Stomach (tissue), 9 donors: Measurements from ENCODE around the gene INPP5A. TPM values are rescaled to one million over a fixed set of nuclear protein-coding genes. Genes with fewer than 3 reads are reported as not detected.

Source experiments
- DNase-seq, 2 donors: peaks; one replicate each; pipeline versions ENCODE4 v3.0.0 to v3.0.0-alpha.2; 2013 to 2019
- H3K27ac ChIP-seq, 5 donors: fragments of 200-600 bp in 4 of 5; sonication (generic) in 4 of 5; one replicate each; pipeline ENCODE4 v1.5.1; 2013 to 2019; ENCODE audit warnings: mild to moderate bottlenecking in 1 of 5, moderate library complexity in 1 of 5
- H3K27me3 ChIP-seq, 3 donors: fragments of 200-600 bp; sonication (generic); one replicate each; pipeline ENCODE4 v1.5.1; 2017 to 2019; ENCODE audit warnings: mixed run types in 1 of 3
- H3K36me3 ChIP-seq, 4 donors: fragments of 200-600 bp; sonication (generic); 1 replicate in 3 of 4; 2 replicates in 1 of 4; pipeline ENCODE4 v1.5.1; 2016 to 2019
- H3K4me1 ChIP-seq, 4 donors: fragments of 200-600 bp; sonication (generic); one replicate each; pipeline ENCODE4 v1.5.1; 2016 to 2019
- H3K4me3 ChIP-seq, 4 donors: fragments of 200-600 bp; sonication (generic) in 3 of 4; one replicate each; pipeline ENCODE4 v1.5.1; 2016 to 2019; ENCODE audit warnings: mild to moderate bottlenecking in 1 of 4
- H3K9me3 ChIP-seq, 4 donors: fragments of 200-600 bp; sonication (generic); one replicate each; pipeline ENCODE4 v1.5.1; 2016 to 2019
- EP300 ChIP-seq: sonication (generic); formaldehyde crosslinking; IDR thresholded peaks from one replicate; pipeline ENCODE4 v1.6.1; 2017; ENCODE audit warnings: antibody characterized with exemption
- POLR2A ChIP-seq, 4 donors: fragments of 450-650 bp; IDR thresholded peaks; one replicate each; pipeline ENCODE4 v1.6.1; 2016; ENCODE audit warnings: antibody characterized with exemption in 4 of 4, control low read depth in 2 of 4, mild to moderate bottlenecking in 1 of 4, moderate library complexity in 1 of 4
- POLR2AphosphoS5 ChIP-seq, 3 donors: sonication (generic); formaldehyde crosslinking; IDR thresholded peaks; one replicate each; pipeline ENCODE4 v1.6.1; 2016; ENCODE audit warnings: antibody characterized with exemption in 3 of 3
- WGBS, 5 donors: extraction: QIAGEN DNeasy Blood & Tissue Kit in 3 of 5; methylation state at CpG; one replicate each; pipeline versions ENCODE4 v1.1.5 to v1.1.7; 2013 to 2018; 5-methylcytosine and 5-hydroxymethylcytosine counted together
- intact Hi-C: fragments of 100-400 bp; cut with DNase I; formaldehyde crosslinking; loops from one replicate; pipeline ENCODE4 v1.15.1; 2023; ENCODE audit warnings: low total_unique reads
- polyA plus RNA-seq, 3 donors: library from polyadenylated mRNA; stranded (reverse); fragments of 200-250 nt; gene quantifications; one replicate each; pipeline ENCODE4 v1.2.3, GENCODE V29; 2013
- total RNA-seq, 5 donors: library from RNA; depleted of rRNA; stranded (reverse); fragments of >200 nt; gene quantifications; one replicate each; pipeline versions ENCODE4 v1.1.0 to v1.2.3, GENCODE V29; 2014 to 2016
- TF ChIP-seq, protein P1 (sequence below), 7 experiments: fragments of 450-650 bp in 4 of 7; fragments of 200-600 bp in 3 of 7; sonication (generic) in 3 of 7; IDR thresholded peaks; one replicate each; pipeline ENCODE4 v1.5.1; 2016 to 2019; ENCODE audit warnings: antibody characterized with exemption in 7 of 7, control low read depth in 2 of 7, mild to moderate bottlenecking in 1 of 7
- donor health status: healthy with polysubstance abuse.
- donor health status: Bipolar disorder and iron deficiency.
- donor health status: healthy.

INPP5A gene
- total and polyA plus RNA-seq, 8 donors = 17.2 to 72.3 (median 31.0) TPM

DNA sequence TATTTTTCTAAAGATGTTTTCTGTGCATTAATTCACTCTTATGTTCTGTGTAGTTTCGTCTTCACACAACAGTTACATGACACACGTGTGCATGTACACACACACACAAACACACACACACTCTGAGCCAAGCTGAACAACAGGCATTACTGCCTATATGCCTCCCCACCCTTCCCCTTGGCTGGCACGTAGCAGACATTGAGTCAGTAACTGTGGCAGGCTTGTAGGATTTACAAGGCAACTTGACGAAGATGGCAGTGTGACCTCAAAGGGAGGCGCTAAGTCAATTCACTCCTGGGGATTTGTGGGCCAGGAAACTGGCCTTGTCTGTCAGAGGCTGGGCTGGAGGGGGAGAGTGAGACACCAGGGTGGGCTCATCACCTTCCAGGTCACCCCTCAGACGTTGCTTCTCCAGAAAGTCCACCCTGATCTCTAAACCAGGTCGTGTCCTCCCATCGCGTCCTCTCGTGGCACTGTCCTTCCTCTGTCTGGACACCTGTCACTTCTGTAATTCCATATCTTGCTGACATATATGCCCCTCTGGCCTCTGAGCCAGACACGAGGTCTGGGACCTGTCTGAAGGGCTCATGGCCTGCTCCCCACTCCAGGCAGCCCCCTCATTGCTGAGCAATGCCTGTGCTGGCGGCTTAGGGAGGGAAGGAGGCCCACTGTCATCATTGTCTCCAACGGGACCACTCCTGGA, 41.1 kb upstream of the INPP5A start:
- Histone ChIP-seq H3K4me3 (no peak overlapping the region), H3K27me3 (no peaks in the 10 kb centered on the region), H3K4me1 (peaks cover 0 to 21% (median 15%) of the 10 kb centered on the region in 4 donors), H3K27ac (no peak overlapping the region), H3K9me3 (no peaks in the 10 kb centered on the region), H3K36me3 (no peaks in the 10 kb centered on the region)
- TF ChIP-seq, protein P1, sequence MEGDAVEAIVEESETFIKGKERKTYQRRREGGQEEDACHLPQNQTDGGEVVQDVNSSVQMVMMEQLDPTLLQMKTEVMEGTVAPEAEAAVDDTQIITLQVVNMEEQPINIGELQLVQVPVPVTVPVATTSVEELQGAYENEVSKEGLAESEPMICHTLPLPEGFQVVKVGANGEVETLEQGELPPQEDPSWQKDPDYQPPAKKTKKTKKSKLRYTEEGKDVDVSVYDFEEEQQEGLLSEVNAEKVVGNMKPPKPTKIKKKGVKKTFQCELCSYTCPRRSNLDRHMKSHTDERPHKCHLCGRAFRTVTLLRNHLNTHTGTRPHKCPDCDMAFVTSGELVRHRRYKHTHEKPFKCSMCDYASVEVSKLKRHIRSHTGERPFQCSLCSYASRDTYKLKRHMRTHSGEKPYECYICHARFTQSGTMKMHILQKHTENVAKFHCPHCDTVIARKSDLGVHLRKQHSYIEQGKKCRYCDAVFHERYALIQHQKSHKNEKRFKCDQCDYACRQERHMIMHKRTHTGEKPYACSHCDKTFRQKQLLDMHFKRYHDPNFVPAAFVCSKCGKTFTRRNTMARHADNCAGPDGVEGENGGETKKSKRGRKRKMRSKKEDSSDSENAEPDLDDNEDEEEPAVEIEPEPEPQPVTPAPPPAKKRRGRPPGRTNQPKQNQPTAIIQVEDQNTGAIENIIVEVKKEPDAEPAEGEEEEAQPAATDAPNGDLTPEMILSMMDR (IDR thresholded peaks at IDR 0.05) = no peak
- no peak for TF ChIP-seq POLR2AphosphoS5 (IDR thresholded peaks at IDR 0.05)
- TF ChIP-seq POLR2A (IDR thresholded peaks at IDR 0.05) = no peak
- TF ChIP-seq EP300 = no peak
- intact Hi-C loops = no loop called here
- WGBS, 5 donors = 72 to 84% (median 83%) methylated on average over 13 of the region's 13 CpGs
- no peak for DNase-seq

DNA sequence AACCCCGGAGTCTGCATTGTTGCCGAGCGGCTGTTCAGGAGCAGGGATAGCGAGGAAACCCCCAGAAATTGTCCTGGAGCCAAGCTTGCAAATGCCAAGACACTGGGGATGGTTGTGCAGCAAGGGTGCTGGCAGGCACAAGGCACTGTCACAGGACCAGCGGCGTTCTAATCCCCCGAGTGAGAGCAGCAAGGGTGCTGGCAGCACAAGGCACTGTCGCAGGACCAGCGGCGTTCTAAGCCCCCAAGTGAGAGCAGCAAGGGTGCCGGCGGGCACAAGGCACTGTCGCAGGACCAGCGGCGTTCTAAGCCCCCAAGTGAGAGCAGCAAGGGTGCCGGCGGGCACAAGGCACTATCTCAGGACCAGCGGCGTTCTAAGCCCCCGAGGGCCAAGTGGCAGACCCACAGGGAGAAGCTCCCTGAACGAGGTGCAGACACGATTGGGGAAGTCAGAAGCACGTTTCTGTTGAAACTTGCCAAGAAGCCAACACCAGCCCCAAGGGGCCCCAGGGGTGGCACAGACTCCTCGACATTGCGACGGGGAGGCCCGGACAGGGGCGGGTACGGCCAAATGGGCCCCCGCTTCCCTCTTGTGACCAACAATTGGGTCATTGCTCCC, 40.4 kb upstream of the INPP5A start:
- TF ChIP-seq, protein P1 (IDR thresholded peaks at IDR 0.05) = no peak
- TF ChIP-seq EP300 (no peak), POLR2A (IDR thresholded peaks at IDR 0.05) (no peak), POLR2AphosphoS5 (IDR thresholded peaks at IDR 0.05) (no peak)
- Histone ChIP-seq H3K27me3 (no peaks in the 10 kb centered on the region), H3K4me3 (no peak overlapping the region), H3K4me1 (peaks cover 0 to 21% (median 15%) of the 10 kb centered on the region in 4 donors), H3K9me3 (no peaks in the 10 kb centered on the region), H3K27ac (no peak overlapping the region), H3K36me3 (no peaks in the 10 kb centered on the region)
- intact Hi-C loops = no loop called here
- WGBS, 5 donors = 74 to 88% (median 86%) methylated on average over 26 to 30 of the region's 30 CpGs
- DNase-seq = no peak

DNA sequence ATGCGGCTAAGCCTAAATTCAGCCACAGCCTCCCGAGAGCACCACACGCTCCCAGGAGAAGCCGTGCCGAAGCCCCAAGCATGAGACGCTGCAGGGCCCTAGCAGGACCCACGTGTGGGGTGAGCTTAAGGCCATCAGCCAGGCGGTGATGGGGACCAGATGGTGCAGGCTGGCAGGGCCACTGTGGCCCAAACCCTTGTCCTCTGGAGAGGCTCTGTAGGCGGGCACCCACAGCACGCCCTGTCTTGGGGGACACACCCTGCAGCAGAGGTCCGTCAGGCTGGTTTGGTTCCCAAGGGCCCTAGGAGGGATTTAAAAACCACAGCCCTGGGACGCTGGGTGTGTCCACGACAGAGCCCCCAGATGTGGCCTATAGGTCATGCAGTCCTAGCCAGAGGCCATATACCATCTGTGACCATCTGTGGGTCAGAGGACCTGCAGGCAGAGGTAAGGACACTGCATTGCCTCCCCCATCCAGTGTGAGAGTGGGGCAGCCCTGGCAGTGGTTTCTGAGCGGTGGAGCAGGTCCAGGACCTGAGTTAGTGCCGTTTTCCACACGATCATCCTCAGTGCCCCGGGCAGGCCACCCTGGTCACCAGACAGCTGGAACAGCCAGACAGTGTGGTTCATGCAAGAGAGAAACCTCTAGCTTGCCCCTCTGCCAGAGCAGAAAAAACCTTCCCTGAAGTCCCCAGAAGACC, 39.6 kb upstream of the INPP5A start:
- peaks cover 0 to 19% (median 9%) of the 10 kb centered on the region in 4 donors for H3K4me1 ChIP-seq
- no peak for TF ChIP-seq POLR2A (IDR thresholded peaks at IDR 0.05)
- no peak for TF ChIP-seq POLR2AphosphoS5 (IDR thresholded peaks at IDR 0.05)
- intact Hi-C loops = no loop called here
- H3K36me3 ChIP-seq = no peaks in the 10 kb centered on the region
- DNase-seq = no peak
- H3K27ac ChIP-seq = no peak overlapping the region
- H3K27me3 ChIP-seq = no peaks in the 10 kb centered on the region
- no peak overlapping the region for H3K4me3 ChIP-seq
- 80 to 88% (median 85%) methylated on average over 15 to 17 of the region's 17 CpGs for WGBS, 5 donors
- H3K9me3 ChIP-seq = no peaks in the 10 kb centered on the region

DNA sequence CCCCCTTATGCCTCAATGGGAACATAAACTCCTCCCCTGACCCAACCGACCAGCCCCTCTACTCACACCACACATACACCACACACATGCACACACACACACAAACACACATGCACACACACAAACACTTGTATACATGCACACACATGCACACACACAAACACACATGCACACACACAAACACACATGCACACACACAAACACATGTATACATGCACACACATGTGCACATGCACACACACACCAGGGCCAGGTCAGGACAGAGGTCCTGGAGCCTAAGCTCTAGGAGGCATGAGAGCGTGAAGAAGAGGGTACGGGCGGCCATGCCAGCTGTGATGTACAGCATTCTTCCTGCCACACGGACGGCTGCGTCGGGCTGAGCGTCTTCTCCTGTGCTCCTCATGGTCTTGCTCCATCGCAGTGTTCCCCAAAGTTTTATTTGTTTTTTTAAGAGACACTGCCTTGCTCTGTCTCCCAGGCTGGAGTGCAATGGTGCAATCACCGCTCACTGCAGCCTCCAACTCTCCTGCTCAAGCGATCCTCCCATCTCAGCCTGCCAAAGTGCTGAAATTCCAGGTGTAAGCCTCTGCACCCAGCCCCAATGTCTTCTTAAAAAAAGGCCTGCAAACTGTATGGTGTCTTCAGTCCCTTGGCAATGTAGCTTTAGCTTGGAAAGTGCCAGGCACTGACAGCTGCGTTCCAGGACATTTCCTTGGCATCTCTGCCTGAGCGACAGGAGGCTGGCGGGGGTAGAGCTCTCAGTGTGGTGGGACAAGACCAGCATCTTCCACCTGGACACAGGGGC, 38.8 kb upstream of the INPP5A start:
- DNase-seq = no peak
- WGBS, 5 donors = 82 to 92% (median 87%) methylated on average over 12 to 15 of the region's 15 CpGs
- Histone ChIP-seq H3K36me3 (no peaks in the 10 kb centered on the region), H3K9me3 (no peaks in the 10 kb centered on the region), H3K4me1 (peaks cover 0 to 13% (median 2%) of the 10 kb centered on the region in 4 donors), H3K4me3 (no peak overlapping the region), H3K27ac (no peak overlapping the region), H3K27me3 (no peaks in the 10 kb centered on the region)
- TF ChIP-seq POLR2A (IDR thresholded peaks at IDR 0.05) = no peak
- TF ChIP-seq, protein P1 (IDR thresholded peaks at IDR 0.05) = no peak
- intact Hi-C loops = no loop called here
